SU-DHL-6 (cell line): Measurements from ENCODE around the gene S100P.

Experiments
- CTCF ChIP-seq: fragments of 200-600 bp; sonication (generic); IDR thresholded peaks from one replicate; pipeline ENCODE4 v1.5.1; 2017; ENCODE audit warnings: antibody characterized with exemption, mild to moderate bottlenecking, low read length, moderate library complexity; ENCODE audit not compliant: insufficient read depth, poor library complexity, severe bottlenecking
- EZH2phosphoT487 ChIP-seq: fragments of 200-600 bp; sonication (generic), shearing (Covaris generic); conservative IDR thresholded peaks from 2 replicates; pipeline ENCODE4 v1.6.1; 2018; ENCODE audit warnings: mild to moderate bottlenecking, antibody characterized with exemption, low read length, moderate library complexity, mixed read lengths

DNA sequence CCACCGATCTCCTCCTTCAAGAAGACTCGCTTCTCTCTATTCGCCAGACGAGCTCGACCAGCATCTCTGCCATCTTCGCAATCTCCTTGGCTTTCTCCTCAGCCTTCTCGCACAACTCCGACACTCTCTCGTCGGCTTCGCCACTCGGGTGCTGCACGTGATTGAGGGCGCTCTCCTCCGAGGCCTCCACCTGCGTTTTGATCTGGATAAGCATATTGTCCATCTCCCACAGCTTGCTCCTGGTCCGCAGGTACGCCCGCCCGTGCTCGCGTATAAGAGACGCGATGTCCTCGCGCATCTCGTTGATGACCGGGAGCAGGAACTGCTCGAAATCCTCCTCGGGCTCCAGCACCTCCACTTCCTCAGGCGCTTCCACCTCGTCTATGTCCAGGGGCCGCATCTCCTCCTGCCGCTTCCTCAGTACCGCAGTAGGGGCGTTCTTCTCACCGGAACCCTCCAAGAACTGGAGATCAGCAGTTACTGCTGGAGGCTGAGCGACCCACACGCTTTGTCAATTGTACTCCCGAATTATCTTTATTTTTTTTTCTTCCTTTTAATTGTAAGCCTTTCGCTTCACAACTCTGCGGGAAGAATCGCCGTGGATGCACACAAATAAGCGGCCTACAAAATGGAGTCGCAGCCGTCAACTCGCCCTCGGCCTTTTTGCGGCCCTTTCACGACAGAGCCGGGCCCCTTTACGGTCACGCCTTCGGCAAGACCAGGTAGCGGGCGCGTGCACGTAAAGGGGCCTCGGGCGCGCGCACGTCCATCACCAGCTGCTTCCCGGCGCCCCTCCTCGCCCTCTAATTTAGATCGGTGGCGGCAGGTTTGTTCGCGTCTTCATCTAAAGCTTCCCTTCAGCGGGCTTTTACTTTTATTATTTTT is 15.8 kb downstream of the S100P start, which contains the start of gene MRFAP1L1:
- no peak for TF ChIP-seq CTCF
- no peak for TF ChIP-seq EZH2phosphoT487
